Astrocyte of the cerebellum (primary cell): ENCODE data around the gene KSR2.
"Not testable (repeated sequence)": the region's sequence is repeated elsewhere in the genome, so short reads cannot be mapped to it uniquely, and the experiment has no call there.

Experiments
- DNase-seq: peaks from one replicate; pipeline ENCODE4 v3.0.0-alpha.2; 2011; ENCODE audit warnings: low read depth
- H3K4me3 ChIP-seq: 2 replicates; pipeline ENCODE4 v1.5.1; 2011; ENCODE audit warnings: mild to moderate bottlenecking, low read depth, low read length, moderate library complexity
- CTCF ChIP-seq: IDR thresholded peaks from 2 replicates; pipeline ENCODE4 v1.5.1; 2012; ENCODE audit warnings: low read length, low read depth, moderate library complexity, mild to moderate bottlenecking; ENCODE audit errors: missing control alignments
- in situ Hi-C: cut with HindIII; loops from 2 replicates; pipeline ENCODE4 v1.10.0; 2017; ENCODE audit warnings: low sequenced_read_pairs

The KSR2 gene

GRCh38 chr12:117876436-117876816, 92.4 kb downstream of the KSR2 start:
- no peak for DNase-seq
- H3K4me3 ChIP-seq, result no peak overlapping the region
- no peak for TF ChIP-seq CTCF
- in situ Hi-C loops, result no loop called here

- in situ Hi-C loops, result no loop called here
These were observed 92.9 kb downstream of the KSR2 start for GRCh38 chr12:117875744-117876435.

GRCh38 chr12:117874842-117875434, 93.9 kb downstream of the KSR2 start:
- peak; percentile 88 for TF ChIP-seq CTCF
- in situ Hi-C loops, result no loop called here
- DNase-seq, result peak; percentile 33
- H3K4me3 ChIP-seq, result no peak overlapping the region

More at GRCh38 chr12:117875744-117876435, 92.9 kb downstream of the KSR2 start:
- DNase-seq, result no peak
- no peak overlapping the region for H3K4me3 ChIP-seq
- no peak for TF ChIP-seq CTCF

GRCh38 chr12:117874198-117874597, 94.6 kb downstream of the KSR2 start:
- DNase-seq, in situ Hi-C loops, H3K4me3 ChIP-seq: not testable (repeated sequence)

- no peak for DNase-seq
- H3K4me3 ChIP-seq, result no peak overlapping the region
- in situ Hi-C loops, result no loop called here
- no peak for TF ChIP-seq CTCF
These were observed 96.1 kb downstream of the KSR2 start for GRCh38 chr12:117872546-117873169.

- in situ Hi-C loops, result no loop called here
- no peak overlapping the region for H3K4me3 ChIP-seq
- TF ChIP-seq CTCF, result no peak
- no peak for DNase-seq
These were observed 99.2 kb downstream of the KSR2 start for GRCh38 chr12:117869551-117869950.

GRCh38 chr12:117867348-117867747, 101.4 kb downstream of the KSR2 start:
- no peak for TF ChIP-seq CTCF
- no peak overlapping the region for H3K4me3 ChIP-seq
- DNase-seq, result no peak
- in situ Hi-C loops, result no loop called here
